Bronchial epithelial cell (primary cell): ENCODE results near the gene RAE1. TPM values are rescaled to one million over a fixed set of nuclear protein-coding genes. Genes with fewer than 3 reads are reported as not detected.

Experiments used
- DNase-seq: peaks from one replicate; pipeline ENCODE4 v3.0.0-alpha.2; 2010; ENCODE audit warnings: low read depth
- FAIRE-seq: peaks from 2 replicates; lab custom pipeline; 2011; peaks lifted over from hg19 to GRCh38; lab: Jason Lieb, UNC
- H3K27me3 ChIP-seq: 2 replicates; pipeline ENCODE4 v1.5.1; 2011; ENCODE audit warnings: low read length; ENCODE audit not compliant: control insufficient read depth, insufficient read depth
- H3K36me3 ChIP-seq: 2 replicates; pipeline ENCODE4 v1.5.1; 2011; ENCODE audit warnings: low read length; ENCODE audit not compliant: control insufficient read depth, insufficient read depth
- H3K4me3 ChIP-seq: 2 replicates; pipeline ENCODE4 v1.5.1; 2011; ENCODE audit warnings: mild to moderate bottlenecking, low read depth, low read length, control low read depth
- CTCF ChIP-seq: IDR thresholded peaks from 2 replicates; pipeline ENCODE4 v1.5.1; 2011; ENCODE audit warnings: mild to moderate bottlenecking, moderate library complexity, low read length, control low read depth, inconsistent platforms; ENCODE audit not compliant: insufficient read depth, severe bottlenecking
- total RNA-seq: library from RNA; depleted of rRNA; stranded (reverse); fragments of >200 nt; gene quantifications from 2 replicates; pipeline ENCODE4 v1.2.1, GENCODE V29; 2014

RAE1 gene
- total RNA-seq, 1 donor from 2014 or later, result 21.6 TPM

DNA sequence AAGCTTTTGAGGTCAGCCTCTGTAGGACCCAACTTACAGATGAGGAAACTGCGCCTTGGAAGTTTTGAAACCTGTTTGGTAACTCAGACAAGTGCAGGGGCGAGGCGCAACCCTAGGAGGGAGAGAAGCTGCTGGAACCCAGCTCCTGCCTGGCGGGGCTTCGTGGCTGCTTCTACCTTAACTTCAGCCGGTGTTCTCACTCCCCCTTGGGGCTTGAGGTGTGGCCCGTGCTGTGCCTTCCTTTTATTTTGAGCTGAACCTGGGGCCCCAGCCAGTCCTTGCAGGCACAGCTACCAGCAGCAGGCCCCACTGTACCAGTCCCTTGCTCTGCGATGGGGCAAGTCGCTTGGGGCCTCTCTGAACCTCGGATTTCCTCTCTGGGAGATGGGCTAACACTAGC is 52.2 kb downstream of the RAE1 start:
- no peak for FAIRE-seq
- TF ChIP-seq CTCF, result no peak
- no peak overlapping the region for H3K4me3 ChIP-seq
- DNase-seq, result no peak
- H3K27me3 ChIP-seq, result no peaks in the 10 kb centered on the region
- H3K36me3 ChIP-seq, result peaks cover 22% of the 10 kb centered on the region

DNA sequence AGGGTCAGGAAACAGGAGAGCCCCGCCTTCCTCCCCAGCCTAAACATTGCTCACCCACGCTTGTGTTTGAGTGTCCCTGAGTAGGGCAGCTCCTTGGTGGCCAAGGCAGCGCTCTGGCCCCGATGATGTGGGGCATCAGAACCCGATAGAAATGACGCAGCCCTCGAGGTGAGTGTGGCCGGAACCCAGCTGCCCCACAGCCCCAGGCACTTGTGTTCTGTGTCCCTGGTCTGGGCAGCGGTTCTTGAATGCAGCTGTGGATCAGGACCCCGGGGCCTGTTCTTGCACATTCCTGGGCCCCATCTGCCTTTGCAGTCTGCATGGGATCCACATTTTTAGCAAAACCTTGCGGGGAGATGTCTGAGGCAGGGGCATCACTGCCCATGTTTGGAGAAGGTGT is 53.0 kb downstream of the RAE1 start:
- FAIRE-seq (no peak), DNase-seq (no peak)
- H3K27me3 ChIP-seq, result no peaks in the 10 kb centered on the region
- H3K4me3 ChIP-seq, result no peak overlapping the region
- peaks cover 23% of the 10 kb centered on the region for H3K36me3 ChIP-seq
- TF ChIP-seq CTCF, result no peak

DNA sequence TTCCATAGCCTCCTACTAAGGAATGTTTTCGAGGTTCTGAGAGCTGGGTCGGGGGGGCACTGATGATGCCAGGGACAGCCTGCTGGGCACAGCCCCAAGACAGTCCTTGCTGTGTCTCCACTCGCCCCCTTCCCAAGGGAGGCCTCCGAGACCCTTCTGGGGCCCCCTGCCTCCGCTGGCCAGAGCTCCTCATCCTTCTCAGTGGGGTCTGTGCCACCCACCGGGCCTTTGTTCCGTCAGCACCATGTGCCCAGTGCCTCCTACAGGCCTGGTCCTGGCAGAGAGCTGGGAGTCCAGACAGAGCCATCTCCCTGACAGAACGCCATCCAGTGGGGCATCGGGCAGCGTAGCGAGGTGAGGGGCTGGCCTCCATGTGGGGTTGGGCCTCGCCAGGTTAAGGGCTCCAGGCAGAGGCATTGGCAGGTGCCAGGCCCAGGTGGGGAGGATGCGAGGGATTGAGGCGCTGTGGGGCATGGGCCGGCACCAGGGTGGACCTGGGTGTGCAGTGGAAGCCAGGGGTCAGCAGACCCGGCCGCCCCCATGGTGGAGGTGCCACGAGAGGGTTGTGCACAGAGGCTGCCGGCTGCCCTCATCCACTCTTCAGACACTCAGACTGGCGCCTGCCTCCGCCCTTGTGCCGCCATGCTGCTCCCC is 53.5 kb downstream of the RAE1 start:
- no peak for TF ChIP-seq CTCF
- no peak for FAIRE-seq
- no peak for DNase-seq

DNA sequence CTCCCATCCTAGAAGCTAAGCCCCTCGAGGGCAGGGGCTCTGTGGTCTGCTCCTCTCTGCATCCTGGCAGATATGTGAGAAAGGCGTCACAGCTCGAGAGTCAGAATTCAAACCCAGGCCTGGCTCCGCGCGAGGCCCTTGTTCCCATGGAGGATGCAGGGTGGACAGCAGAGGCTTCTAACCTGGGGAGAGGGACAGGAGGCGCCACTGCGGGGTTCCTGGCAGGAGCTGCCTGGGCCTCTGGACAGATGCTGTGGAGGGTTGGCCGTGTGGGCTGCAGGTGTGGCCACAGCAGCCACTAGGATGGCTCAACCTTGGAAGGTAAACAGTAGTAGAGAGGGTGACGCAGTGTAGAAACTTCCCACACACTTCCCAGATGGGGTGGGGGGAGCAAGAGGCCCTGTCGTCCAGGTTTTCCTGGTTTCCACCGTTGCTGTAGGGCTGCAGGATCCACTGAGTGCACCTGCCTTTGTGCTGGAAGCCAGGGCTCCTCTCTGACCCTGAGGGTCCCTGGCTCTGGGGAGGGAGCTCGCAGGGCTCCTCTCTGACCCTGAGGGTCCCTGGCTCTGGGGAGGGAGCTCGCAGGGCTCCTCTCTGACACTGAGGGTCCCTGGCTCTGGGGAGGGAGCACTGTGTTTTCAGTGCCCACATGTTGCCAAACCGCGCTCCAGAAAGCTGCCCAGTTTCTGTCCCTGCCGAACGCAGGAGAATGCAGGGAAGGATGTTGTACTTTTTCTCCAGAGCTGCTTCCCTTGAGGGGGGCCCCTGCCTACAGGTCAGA is 54.4 kb downstream of the RAE1 start:
- no peak for TF ChIP-seq CTCF
- no peak for FAIRE-seq
- H3K36me3 ChIP-seq, result peaks cover 18% of the 10 kb centered on the region
- H3K27me3 ChIP-seq, result no peaks in the 10 kb centered on the region
- no peak overlapping the region for H3K4me3 ChIP-seq
- DNase-seq, result no peak

More for the DNA sequence above, 53.5 kb downstream of the RAE1 start:
- H3K27me3 ChIP-seq, result no peaks in the 10 kb centered on the region
- no peak overlapping the region for H3K4me3 ChIP-seq
- peaks cover 23% of the 10 kb centered on the region for H3K36me3 ChIP-seq

GRCh38 chr20:57407541-57407956 is 56.5 kb downstream of the RAE1 start:
- Histone ChIP-seq H3K27me3 (no peaks in the 10 kb centered on the region), H3K4me3 (no peak overlapping the region), H3K36me3 (peaks cover 12% of the 10 kb centered on the region)
- FAIRE-seq, result no peak
- no peak for DNase-seq
- TF ChIP-seq CTCF, result no peak
